Ishikawa (cell line): ENCODE results near the gene CRTC1.

ENCODE experiments used
- CEBPB ChIP-seq: IDR thresholded peaks from 2 replicates; pipeline ENCODE4 v1.6.1; 2012
- CREB1 ChIP-seq: IDR thresholded peaks from 2 replicates; pipeline ENCODE4 v1.6.1; 2012; ENCODE audit warnings: low read depth
- EGR1 ChIP-seq: IDR thresholded peaks from 2 replicates; pipeline ENCODE4 v1.6.1; 2012
- EP300 ChIP-seq: IDR thresholded peaks from 2 replicates; pipeline ENCODE4 v1.6.1; 2012; ENCODE audit warnings: borderline replicate concordance
- FOXM1 ChIP-seq: IDR thresholded peaks from 2 replicates; pipeline ENCODE4 v1.6.1; 2012; ENCODE audit warnings: low read depth, borderline replicate concordance
- NFIC ChIP-seq: IDR thresholded peaks from 2 replicates; pipeline ENCODE4 v1.6.1; 2012
- RAD21 ChIP-seq: IDR thresholded peaks from 2 replicates; pipeline ENCODE4 v1.6.1; 2012; ENCODE audit warnings: low read depth
- TAF1 ChIP-seq: IDR thresholded peaks from 2 replicates; pipeline ENCODE4 v1.6.1; 2012; ENCODE audit warnings: low read depth, mild to moderate bottlenecking
- TCF12 ChIP-seq: IDR thresholded peaks from 2 replicates; pipeline ENCODE4 v1.6.1; 2012; ENCODE audit warnings: low read depth
- TEAD4 ChIP-seq: IDR thresholded peaks from 2 replicates; pipeline ENCODE4 v1.6.1; 2012
- YY1 ChIP-seq: IDR thresholded peaks from 2 replicates; pipeline ENCODE4 v1.6.1; 2012; ENCODE audit warnings: low read depth
- ZBTB7A ChIP-seq: IDR thresholded peaks from 2 replicates; pipeline ENCODE4 v1.6.1; 2012; ENCODE audit warnings: low read depth
- TF ChIP-seq, protein P1 (sequence below): IDR thresholded peaks from 2 replicates; pipeline ENCODE4 v1.6.1; 2012; ENCODE audit warnings: low read depth, mild to moderate bottlenecking
- TF ChIP-seq, protein P2 (sequence below): IDR thresholded peaks from 2 replicates; pipeline ENCODE4 v1.6.1; 2012
- TF ChIP-seq, protein P3 (sequence below): IDR thresholded peaks from 2 replicates; pipeline ENCODE4 v1.6.1; 2012

The CRTC1 gene

DNA sequence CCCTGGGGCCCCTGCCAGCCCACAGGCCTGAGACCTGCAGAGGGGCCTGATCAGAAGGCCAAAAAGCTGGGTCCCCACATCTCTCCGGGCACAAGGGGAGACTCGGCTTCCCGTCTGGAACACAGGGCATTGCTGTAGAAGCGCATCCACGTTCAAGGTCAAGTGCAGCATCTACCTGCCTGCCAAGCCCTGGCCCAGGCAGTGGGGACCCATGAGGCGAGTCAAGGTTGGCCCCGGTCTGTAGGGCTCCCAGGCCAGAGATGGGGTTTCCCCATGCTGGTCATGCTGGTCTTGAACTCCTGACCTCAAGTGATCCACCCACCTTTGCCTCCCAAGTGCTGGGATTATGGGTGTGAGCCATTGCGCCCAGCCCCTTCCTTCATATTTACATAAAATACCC is 121.2 kb downstream of the CRTC1 start:
- TF ChIP-seq YY1, result no peak
- no peak for TF ChIP-seq TCF12
- no peak for TF ChIP-seq ZBTB7A
- TF ChIP-seq EP300, result no peak
- TF ChIP-seq CEBPB, result no peak

DNA sequence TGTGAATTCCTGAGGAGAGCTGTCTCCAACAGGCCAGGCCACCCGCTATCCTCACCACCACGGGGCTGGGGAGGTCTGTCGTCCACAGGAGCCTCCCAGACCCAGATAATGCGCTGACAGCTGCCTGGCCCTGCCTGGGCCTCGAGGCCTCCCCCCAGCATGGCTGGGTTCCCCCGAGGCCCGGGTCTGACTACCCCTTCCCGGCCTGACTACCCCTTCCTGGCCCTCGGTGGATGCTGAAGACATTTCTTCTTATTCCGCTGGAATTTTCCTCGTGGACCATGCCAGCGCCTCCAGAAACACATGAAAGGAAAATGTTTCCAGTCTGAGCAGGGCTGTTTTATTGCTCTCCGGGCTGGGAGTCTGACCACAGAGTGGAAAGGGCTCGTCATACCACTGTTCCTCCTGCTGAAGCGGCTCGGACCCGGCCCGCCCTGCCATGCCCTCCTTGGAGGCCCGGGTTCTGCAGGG is 124.4 kb downstream of the CRTC1 start:
- TF ChIP-seq CEBPB, result no peak
- no peak for TF ChIP-seq NFIC
- TF ChIP-seq, protein P1, sequence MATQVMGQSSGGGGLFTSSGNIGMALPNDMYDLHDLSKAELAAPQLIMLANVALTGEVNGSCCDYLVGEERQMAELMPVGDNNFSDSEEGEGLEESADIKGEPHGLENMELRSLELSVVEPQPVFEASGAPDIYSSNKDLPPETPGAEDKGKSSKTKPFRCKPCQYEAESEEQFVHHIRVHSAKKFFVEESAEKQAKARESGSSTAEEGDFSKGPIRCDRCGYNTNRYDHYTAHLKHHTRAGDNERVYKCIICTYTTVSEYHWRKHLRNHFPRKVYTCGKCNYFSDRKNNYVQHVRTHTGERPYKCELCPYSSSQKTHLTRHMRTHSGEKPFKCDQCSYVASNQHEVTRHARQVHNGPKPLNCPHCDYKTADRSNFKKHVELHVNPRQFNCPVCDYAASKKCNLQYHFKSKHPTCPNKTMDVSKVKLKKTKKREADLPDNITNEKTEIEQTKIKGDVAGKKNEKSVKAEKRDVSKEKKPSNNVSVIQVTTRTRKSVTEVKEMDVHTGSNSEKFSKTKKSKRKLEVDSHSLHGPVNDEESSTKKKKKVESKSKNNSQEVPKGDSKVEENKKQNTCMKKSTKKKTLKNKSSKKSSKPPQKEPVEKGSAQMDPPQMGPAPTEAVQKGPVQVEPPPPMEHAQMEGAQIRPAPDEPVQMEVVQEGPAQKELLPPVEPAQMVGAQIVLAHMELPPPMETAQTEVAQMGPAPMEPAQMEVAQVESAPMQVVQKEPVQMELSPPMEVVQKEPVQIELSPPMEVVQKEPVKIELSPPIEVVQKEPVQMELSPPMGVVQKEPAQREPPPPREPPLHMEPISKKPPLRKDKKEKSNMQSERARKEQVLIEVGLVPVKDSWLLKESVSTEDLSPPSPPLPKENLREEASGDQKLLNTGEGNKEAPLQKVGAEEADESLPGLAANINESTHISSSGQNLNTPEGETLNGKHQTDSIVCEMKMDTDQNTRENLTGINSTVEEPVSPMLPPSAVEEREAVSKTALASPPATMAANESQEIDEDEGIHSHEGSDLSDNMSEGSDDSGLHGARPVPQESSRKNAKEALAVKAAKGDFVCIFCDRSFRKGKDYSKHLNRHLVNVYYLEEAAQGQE, result no peak
- TF ChIP-seq ZBTB7A, result no peak
- TF ChIP-seq, protein P2, sequence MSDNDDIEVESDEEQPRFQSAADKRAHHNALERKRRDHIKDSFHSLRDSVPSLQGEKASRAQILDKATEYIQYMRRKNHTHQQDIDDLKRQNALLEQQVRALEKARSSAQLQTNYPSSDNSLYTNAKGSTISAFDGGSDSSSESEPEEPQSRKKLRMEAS, result no peak
- TF ChIP-seq, protein P3, sequence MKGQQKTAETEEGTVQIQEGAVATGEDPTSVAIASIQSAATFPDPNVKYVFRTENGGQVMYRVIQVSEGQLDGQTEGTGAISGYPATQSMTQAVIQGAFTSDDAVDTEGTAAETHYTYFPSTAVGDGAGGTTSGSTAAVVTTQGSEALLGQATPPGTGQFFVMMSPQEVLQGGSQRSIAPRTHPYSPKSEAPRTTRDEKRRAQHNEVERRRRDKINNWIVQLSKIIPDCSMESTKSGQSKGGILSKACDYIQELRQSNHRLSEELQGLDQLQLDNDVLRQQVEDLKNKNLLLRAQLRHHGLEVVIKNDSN, result no peak
- no peak for TF ChIP-seq EP300
- TF ChIP-seq CREB1, result no peak

DNA sequence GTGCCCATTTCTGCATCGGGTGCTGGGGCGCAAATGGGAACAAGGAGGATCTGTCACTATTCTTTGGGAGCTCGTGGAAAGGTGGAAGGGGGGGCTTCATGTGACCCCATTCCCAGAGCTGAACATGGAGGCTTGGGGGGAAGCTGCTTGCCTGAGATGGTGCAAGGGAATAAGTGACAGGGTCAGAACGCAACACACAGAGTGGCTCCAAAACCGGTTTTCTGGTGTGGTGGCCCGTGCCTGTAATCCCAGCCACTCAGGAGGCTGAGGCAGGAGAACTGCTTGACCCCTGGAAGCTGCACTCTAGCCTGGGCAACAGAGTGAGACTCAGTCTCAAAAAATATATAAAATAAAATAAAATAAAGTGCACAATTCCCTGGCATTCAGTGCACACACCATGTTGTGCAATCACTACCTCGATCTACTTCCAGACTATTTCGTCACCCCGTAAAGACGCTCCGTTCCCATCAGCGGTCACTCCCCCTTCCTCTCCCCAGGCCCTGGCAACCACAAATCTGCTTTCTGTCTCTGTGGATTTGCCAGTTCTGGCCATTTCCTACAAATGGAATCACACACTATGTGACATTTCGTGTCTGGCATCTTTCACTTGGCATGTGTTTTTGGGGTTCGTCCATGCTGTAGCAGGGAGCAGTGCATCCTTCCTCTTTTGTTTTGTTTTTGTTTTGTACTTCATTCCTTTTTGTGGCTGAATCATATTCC is 125.8 kb downstream of the CRTC1 start:
- TF ChIP-seq FOXM1, result no peak
- TF ChIP-seq CREB1, result no peak
- no peak for TF ChIP-seq NFIC
- TF ChIP-seq EP300, result no peak
- no peak for TF ChIP-seq TEAD4
- TF ChIP-seq, protein P1, result no peak
- no peak for TF ChIP-seq TCF12
- TF ChIP-seq CEBPB, result peak; percentile 83
- no peak for TF ChIP-seq TAF1

DNA sequence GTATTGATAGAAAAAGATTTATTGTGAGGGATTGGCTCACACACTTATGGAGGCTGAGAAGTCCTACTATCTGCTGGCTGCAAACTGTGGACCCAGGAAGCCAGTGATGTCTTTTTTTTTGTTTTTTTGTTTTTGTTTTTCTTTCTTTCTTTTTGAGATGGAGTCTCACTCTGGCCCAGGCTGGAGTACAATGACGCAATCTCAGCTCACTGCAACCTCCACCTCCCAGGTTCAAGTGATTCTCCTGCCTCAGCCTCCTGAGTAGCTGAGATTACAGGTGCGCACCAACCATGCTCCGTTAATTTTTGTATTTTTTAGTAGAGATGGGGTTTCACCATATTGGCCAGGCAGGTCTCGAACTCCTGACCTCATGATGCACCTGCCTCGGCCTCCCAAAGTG is 128.2 kb downstream of the CRTC1 start:
- TF ChIP-seq CEBPB, result 0 out of 2 replicates have a peak, but pooled peaks have one; percentile 4

DNA sequence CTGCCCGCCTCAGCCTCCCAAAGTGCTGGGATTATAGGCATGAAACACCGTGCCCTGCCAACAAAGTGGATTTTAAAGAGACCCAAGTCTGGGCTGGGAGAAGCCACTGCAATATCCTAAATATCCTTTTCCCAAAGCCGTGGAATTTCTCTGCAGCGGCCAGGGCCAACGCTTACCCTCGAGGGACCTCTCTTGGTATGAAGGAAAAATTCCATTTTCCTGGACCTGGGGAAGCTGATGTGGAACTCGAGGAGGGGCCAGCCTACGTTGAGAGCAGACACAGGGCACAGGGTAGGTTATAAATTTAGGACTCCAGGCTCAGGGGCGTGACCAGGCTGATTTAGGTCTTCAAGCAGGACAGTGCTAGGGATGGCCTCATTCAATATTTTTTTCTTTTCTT is 130.6 kb downstream of the CRTC1 start:
- no peak for TF ChIP-seq ZBTB7A
- TF ChIP-seq CREB1, result no peak
- TF ChIP-seq NFIC, result no peak
- no peak for TF ChIP-seq FOXM1
- TF ChIP-seq YY1, result no peak
- TF ChIP-seq RAD21, result peak; percentile 31; the same call in 1 of the 2 replicates

DNA sequence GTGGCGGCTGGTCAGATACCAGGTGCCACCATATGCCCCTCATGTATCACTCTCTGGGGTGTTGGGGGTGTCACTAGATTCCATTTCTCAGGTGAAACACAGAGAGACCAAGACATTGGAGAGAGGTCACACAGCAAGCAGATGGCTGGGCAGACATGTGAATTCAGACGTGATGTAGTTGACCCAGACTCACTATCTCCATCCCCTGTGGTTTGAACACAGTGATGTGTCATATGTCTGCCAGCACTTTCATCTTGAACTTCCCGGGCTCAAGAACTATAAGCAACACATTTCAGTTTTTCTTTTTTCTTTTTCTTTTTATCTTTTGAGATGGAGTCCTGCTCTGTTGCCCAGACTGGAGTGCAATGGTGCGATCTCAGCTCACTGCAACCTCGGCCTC is 132.2 kb downstream of the CRTC1 start:
- no peak for TF ChIP-seq TEAD4
- no peak for TF ChIP-seq EP300
- no peak for TF ChIP-seq YY1
- no peak for TF ChIP-seq NFIC
- TF ChIP-seq FOXM1, result no peak
- no peak for TF ChIP-seq TAF1
- no peak for TF ChIP-seq EGR1

DNA sequence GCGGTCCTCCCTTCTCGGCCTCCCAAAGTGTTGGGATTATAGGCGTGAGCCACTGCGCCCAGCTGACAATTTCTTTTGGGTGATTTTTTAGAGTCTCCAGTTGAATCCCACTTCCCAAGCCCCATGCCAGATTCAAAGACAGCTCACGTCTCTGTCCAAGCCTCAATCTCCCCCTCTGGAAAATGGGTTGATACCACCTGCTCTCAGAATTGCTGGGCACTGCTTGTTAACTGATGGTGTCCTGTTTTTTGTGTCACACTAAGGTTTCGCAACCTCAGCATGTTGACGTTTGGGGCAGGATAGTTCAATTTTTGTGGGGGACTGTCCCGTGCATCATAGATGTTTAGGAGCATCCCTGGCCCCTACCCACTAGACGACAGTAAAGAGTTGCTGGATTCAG is 134.1 kb downstream of the CRTC1 start:
- TF ChIP-seq EP300 (no peak), CREB1 (no peak), TCF12 (no peak), TAF1 (no peak), YY1 (no peak), FOXM1 (no peak)

DNA sequence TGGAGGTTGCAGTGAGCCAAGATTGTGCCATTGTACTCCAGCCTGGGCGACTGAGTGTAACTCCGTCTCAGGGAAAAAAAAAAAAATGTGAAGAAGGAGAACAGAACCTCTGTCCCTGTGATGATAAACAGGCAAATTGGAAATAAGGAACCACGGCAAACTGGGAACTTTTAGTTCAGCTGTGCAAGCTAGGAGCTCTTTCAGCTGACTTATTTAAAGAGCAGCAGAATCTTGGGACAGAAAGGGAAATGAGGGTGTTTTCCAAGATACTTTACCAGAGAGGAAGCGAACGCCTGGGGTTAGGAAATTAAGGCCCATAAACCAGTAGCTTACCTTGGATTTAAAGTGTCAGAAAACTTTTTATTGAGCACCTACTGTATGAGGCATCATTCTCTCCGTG is 145.3 kb downstream of the CRTC1 start:
- TF ChIP-seq FOXM1 (no peak), CREB1 (no peak), NFIC (no peak), TCF12 (no peak), EP300 (no peak), RAD21 (no peak), EGR1 (no peak), YY1 (no peak), CEBPB (no peak), TAF1 (no peak)
- TF ChIP-seq, protein P1, result no peak
- TF ChIP-seq, protein P2, result no peak
- TF ChIP-seq, protein P3, result no peak
